Measurements from ENCODE around the gene UPB1.
"Not testable (repeated sequence)": the region's sequence is repeated elsewhere in the genome, so short reads cannot be mapped to it uniquely, and the experiment has no call there.

The UPB1 gene

DNA sequence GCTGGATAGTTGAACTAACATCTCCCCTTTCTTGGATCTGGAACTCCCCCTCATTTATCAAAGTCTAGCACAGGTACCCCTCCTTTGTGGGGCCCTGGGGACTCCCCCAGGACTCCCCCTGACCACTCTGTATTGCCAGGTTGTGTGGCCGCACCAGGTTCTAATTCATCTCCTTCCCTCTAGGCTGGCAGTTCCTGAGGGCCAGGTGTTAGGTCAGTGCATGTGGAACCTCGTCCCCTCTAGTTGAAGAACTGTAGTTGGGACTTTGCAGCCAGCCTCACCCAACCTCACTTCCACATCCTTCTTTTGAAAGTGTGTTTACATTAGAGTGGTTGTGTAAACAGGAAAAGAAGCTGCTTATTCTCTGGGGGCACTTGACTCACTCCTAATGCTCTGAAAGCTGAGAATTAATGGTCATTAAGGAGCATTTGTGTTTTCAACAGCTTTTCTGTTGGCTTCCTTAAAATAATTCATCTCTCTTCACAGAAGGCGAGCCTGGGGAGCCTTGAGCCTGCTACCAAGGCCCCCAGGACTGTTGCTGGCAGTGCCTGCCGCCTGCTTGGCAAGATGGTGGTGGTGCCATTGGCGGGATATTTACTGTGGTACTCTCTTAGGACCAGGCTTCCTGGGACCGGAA, 11.8 kb downstream of the UPB1 start:
- DNase-seq: no peak

DNA sequence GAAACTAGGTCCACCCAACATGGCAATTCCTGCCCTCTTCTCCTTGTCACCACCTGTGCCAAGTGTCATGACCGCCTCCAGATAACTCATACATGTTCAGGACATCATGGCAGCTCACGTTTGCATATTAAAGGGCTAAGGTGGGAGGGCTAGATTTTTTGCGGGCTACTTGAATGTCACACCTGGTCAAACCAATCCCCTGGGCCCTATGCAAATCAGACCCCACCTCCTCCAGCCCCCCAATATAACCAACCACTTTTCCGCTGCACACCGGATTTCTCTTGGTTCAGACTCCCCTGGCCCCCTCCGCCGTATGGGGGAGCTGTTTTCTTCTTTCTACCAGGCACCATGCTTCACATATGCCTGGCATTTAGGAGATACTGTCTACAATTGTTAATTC, 12.6 kb downstream of the UPB1 start:
- DNase-seq: no peak

DNA sequence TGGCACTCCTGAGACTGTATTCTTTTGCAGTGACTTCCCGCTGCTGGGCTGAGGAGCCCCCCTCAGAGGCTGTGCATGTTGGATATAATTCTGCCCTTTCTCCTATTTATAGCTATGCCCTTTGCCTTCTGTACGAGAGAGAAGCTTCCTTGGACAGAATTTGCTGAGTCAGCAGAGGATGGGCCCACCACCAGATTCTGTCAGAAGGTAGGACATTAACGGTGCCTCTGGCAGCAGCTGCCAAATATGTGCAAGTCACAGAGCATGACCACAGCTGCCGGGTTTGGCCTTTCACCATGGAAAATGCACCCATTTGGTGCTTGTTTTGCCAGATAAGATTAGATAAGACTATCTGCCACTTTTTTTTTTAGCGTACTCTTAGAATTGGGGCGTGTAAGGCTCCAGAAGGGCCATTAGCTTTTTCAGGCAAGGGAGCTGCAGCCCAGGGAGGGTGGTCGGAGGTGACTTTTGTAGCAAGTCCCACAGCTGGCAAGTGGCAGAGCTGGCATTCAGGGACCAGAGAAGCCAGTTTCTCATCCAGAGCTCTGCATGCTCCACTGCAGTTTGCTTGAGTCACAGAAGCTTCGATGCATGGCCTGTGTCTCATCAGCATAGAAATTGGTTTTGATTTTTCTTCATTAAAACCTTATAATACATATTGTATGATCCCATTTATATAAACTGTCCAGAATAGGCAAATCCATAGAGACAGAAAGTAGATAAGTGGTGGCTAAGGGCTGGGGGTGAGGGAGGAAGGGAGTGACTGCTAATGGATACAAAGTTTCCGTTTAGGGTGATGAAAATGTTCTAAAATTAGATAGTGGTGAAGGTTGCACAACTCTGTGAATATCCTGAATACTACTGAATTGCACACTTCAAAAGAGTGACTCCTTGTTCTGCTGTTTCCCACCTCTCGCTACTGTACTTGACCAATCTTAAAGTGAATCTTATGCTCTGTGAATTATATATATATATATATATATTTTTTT, 15.8 kb downstream of the UPB1 start:
- DNase-seq: no peak

DNA sequence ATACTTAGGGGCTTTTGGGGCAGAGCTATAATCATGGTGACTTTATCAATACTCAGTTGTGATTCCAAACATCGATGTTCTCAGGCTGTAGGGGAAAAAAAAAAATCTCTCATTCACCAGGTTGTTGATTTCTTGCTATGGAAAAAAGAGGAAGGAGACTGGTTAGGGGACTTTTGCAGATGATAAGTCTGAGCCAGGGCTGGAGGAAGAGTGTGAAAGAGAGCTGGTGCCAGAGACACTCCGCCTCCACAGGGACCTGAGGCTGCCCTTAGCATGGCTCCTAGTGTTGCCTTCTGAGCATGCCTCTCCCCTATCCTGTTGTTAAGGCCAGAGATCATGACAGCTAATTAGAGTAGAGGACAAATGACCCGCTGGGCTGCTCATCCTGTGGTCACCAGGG, 16.9 kb downstream of the UPB1 start:
- DNase-seq: no peak

DNA sequence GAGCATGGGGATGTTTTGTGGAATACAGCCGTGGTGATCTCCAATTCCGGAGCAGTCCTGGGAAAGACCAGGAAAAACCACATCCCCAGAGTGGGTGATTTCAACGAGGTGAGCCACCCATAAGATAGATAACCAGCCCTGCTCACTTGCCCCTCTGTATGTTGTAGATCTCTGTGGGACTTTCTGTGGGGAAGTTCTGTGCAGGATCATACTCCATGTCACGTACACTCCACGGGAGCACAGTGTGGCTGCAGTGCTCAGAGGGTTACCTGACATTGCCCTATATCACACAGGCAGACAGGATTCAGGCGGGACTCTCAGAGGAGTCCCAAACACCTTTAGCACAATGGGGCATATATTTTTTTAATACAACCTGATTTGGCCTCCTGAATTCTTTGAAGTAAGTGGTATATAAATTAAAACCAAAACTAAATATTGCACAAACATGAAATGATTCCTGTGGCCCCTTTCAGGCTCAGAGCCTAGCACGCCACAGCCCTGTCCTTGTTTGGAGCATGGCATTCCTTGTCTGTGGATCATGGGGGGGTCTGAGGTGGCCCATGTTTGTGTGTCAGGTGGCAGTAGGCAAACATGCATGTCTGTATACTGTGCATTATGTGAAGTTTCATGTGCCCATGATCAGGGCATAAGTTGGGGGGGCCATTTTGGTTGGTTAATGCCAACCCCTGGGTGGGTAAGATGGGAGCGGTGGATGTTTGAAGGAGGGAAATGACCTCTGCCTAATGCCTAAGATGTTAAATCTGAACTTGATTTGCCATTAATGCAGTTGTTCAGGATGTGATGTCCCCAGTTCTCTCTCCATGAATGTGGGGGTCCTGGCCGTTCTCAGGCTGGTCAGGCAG, 18.5 kb downstream of the UPB1 start:
- DNase-seq: no peak

DNA sequence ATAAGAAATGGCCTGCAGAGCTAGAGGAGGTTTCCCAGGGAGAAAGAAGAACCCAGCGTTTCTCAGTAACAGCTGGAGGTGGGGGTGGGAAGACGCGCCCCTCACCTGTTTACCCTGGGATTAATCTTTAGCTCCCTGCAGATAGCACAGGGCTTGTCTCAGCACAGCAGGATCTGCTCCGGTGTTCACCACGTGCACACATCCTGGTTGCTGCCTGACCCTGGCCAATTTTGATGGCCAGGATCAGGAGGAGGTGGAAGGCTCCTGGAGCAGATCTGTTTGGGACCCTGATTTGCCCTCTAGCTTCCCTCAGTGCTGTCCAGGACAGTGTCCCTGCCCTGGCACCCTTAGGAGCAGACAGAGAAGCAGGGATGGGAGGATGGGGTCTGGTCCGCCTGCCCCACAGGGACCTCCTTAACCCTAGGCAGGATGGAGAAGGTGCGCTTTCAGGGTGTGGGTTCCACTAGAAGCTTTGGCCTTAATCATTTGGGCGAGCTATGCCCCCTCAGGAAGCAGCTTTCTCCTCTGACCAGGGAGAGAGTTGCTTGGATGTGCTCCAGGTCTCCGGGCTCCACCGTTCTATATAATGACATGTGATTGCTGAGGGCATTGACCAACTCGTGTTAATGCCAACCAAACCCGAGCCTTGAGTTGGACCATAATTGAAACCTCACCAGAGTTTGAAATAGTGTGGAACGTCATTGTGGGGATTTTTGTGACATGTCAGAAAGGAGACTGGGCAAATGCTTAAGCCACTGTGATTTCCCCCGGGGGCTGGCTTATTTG, 19.3 kb downstream of the UPB1 start:
- no peak for DNase-seq

DNA sequence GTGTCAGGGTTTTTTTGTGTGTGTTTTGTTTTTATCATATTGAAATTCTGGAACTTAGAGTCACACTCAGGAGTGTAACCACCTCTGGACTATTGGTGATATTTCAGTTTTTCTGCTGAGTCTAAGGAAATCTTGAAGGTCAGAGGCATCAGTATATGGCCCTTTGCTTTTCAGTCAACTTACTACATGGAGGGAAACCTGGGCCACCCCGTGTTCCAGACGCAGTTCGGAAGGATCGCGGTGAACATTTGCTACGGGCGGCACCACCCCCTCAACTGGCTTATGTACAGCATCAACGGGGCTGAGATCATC, 19.9 kb downstream of the UPB1 start:
- no peak for DNase-seq

DNA sequence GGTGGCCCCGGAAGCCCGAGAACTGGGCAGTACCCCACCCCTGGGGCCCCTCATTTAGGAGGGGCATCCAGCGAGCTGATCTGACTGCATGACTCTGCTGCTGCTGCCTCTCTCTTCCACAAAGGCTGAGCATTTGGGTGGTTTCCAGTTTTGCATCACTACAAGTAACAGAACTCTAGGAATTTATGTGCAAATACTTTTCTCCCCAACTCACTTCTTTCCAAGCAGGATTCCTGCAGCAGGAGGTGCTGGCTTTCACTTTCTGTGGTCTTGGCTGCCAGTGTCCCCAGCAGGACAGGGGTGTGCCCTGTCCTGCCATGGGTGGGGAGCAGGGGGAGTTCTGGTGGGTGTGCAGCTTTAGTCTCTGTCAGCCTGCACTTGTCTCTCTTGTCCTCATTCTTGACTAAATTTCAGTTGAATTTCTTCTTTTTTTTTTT, 21.2 kb downstream of the UPB1 start:
- no peak for DNase-seq

DNA sequence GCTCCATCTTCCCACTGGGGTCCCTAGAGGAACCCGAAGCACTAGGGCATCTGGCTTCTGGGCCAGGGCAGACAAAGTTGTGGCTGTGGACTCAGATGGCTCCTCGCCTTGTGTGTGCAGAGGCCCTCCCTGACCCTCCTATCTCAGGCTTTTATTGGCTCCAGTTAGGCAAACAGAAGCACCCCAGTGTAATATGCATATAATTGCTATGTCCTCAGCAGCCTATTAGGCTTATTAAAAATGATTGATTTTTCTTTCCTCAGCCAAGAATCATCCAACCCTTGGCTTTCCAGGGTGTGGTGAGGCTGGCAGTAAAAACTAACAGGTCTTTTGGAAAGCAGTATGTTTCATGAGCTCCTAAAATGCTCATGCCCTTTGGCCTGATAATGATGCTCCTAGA, 22.3 kb downstream of the UPB1 start:
- no peak for DNase-seq

DNA sequence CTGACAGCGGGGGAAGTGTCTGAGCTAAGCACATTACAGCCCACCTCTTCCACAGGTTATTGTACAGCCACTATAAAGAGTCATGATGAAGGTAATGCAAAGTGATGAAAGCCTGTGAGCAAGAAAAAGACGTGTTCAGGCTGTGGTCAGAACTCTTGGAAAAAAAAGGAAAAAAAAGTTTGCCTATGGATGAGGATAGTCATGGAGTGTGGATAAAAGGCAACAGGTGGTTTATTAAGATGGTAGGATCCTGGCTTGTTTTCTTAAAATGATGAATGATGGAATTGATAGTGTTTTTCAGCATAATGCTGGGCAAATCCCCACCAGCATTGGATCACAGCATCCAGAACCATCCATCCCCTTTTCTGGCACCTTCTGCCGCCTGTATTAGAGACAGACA, 23.1 kb downstream of the UPB1 start:
- DNase-seq: no peak

DNA sequence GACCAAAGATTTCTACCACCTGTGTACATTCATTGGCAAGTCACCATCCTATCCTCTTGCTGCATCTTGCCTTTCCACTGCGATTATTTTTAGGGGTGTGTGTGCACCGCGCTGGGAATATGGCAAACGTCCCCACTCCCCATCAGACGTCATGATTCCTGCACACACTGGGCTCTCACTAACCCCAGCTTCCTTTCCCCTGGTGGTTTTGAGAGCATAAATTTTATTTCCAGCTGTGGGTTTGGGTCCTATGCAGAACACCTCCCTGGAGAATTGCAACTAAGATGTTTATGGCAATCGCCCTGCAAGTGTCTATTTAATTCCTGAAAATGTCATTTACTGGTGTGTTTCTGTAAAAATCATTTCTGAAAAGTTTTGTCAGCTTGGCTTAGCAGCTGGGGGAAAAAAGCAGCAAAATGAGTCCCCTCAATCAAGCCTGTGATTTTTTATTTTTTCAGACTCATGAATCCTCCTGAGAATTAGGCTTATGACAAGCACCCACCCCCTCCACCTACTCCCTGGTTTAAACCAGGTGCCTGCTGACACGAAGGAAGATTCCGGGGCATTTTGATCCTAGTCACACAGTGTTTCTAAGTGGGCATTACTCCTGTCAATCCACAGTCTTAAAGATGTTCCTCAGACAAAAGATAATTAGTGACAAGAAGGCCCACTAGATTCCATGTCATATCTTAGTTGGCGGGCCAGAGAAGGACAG, 23.8 kb downstream of the UPB1 start:
- no peak for DNase-seq

DNA sequence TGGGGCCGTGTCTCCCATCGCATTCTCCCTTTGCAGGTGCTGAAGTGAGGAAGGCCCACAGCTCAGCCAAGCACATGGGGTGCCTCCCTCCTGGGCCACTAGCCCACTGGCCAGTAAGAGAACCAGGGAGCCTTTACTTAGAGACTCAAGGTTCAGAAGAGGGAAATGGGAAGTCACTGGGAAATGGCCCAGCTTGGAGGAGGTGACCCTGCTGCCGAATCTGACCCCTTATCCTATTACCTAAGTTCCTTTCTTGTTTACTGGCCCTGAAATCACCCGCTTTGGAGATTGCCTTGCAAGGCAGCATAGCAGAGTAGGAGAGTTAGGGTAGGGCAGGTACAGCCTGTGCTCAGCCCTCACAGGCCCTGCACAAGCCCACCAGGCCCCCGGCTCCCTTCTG, 24.4 kb downstream of the UPB1 start:
- DNase-seq: no peak

DNA sequence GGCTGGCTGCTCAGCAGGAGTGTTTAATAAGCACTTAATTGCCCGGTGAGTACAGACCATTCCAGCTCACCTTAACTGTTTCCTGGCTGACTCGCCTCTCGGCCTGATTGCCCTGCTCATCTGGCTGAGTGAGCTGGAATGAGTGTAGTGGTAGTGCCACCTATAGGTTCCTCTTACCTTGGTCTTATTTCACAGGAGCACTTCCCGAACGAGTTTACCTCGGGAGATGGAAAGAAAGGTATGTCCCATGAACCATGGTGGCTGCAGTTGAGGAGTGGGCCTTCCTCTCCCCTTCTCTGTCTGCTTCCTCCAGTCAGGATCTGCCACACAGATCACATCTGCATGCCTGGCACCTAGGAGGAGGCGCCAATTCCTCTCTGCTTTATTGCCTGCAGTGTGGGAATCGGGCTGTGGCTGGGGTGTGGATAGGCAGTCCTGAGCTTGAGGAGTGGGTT, 26.7 kb downstream of the UPB1 start:
- DNase-seq: no peak

DNA sequence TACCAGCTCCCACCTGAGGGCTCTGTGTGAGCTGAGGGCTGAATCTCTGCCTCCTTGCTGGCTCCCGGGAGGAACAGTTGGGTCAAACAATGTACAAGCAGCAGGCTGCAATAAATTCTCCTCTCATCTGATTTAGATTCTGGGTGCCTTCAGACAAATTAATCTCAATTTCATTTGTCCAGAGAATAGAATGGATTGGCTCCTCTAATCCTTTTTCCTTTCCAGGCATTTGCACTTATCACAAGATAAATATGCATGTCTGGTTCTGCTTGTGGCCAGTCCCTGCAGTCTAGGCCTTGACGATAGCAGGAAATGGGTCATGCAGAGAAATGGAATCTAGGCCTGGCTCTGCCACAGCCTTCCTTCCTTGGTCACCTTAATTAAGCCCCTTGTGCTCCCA, 28.7 kb downstream of the UPB1 start:
- DNase-seq: no peak

DNA sequence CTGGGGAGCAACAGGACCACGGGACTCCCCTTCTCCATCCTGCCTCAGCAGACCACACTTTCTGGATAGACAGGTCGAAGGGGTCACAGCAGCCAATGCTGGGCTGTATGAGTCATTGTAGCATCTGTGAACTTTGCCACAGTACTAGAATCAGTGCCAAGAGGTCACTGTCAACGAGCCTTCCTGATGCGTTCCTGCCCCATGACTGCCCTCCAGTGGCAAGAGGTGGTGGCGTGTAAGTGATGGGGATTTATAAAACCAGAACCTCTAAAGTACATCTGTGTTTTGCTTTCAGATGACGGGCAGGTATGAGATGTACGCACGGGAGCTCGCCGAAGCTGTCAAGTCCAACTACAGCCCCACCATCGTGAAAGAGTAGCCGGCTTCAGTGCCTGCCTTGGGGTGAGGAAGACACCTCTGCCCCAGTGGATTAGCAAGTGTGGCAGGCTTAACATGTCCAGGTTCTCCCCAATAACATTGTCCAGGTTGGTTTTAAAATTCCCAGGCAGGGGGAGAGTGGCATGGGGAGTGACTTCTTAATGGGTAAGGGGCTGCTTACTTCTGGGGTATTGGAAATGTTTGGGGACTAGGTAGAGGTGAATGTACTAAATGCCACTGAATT, 30.4 kb downstream of the UPB1 start:
- peak; percentile 73 for DNase-seq

DNA sequence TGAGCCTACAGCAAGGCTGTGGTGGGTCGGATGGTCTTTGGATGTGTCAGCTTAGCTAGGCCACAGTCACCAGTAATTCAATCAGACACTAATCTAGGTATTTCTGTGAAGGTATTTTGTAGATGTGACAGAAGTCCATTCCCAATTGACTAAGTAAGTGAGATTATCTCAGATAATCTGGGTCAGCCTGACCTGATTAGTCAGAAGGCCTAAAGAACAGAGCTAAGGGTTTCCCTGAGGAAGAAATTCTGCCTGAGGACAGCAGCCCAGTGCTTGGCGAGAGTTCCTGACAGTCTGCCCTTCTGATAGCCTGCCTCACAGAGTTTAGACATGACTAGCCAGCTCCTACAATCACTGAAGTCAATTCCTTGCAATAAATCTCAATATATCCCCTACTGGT, 31.1 kb downstream of the UPB1 start:
- DNase-seq: no peak

DNA sequence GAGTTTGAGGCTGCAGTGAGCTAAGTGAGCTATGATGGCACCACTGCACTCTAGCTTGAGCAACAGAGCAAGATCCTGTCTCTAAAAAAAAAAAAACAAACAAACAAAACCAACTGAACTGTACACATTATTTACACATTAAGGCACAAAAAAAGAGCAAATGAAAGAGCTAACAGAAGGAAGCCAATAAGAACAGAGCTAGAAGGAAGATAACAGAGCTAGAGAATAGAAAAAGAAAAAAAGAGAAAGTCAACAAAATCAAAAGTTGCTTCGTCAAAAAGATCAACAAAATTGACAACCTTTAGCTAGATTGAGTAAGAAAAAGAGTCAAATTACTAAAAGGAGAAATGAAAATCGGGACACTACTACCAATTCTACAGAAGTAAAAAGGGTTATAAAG, 34.8 kb downstream of the UPB1 start:
- DNase-seq: no peak

DNA sequence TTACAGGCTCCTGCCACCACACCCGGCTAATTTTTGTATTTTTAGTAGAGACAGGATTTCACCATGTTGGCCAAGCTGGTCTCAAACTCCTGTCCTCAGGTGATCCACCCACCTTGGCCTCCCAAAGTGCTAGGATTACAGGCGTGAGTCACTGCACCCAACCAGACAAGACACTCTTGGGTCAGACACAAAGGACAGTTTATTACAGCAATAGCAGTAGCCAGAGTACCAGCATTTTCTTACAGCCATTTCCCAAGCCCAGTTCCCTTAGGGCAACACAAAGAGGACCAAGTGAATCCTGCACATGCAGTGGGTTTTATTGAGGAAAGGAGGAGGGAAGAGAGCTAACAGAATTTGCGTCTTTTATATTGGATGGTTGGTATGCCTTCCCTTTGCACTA, 35.8 kb downstream of the UPB1 start:
- DNase-seq: not testable (repeated sequence)

DNA sequence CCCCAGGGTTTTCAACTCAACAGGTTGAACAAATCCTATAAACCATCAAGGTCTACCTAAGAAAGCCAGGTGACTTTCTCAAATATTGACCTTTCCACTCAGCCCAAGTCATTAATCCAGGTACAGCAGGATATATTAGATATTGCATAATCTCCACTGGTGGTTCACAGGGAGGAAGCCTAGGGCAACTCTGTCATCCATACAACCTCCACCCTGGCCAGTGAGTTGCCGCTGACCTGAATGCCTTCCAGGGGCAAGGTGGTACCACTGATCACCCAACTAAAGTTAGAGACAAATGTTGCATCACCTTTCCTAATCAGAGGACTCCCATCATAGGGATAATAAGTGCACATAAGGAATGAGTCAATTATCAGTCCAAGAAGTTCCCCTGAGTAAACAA, 36.9 kb downstream of the UPB1 start:
- DNase-seq: no peak

DNA sequence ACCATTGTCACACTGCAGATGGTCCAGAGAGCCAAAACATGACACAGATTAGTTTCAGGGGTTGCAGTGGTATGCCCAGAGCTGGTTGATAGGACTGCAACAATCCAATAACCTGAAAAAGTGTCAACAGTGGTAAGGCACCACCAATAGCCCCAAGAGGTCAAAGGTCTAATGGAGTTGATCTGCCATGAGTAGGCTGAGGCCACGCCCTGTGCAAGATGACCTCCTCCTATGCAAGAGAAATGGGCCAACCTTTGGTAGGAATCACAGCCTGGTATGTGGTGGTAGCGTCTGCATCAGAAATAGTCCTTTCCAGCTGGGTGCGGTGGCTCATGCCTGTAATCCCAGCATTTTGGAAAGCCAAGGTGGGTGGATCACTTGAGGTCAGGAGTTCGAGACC, 40.2 kb downstream of the UPB1 start:
- DNase-seq: no peak

DNA sequence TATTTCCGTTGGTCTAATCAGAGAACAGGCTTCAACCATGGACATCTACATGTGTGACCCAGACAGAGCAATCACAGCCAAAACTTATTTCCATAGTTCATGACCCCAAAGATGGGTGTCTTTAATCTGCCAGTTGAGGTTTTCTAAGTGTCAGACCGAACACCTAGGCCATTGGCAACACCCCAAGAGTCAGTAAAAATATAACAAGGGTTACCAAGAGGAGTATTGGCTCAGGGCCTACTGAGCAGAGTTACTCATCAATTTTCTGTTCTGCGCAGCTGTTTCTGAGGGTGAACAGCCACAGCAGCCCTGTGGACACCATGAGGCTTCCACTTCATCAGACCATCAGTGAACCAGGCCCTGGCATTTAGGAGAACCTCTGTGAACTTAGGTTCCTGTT, 41.0 kb downstream of the UPB1 start:
- no peak for DNase-seq

DNA sequence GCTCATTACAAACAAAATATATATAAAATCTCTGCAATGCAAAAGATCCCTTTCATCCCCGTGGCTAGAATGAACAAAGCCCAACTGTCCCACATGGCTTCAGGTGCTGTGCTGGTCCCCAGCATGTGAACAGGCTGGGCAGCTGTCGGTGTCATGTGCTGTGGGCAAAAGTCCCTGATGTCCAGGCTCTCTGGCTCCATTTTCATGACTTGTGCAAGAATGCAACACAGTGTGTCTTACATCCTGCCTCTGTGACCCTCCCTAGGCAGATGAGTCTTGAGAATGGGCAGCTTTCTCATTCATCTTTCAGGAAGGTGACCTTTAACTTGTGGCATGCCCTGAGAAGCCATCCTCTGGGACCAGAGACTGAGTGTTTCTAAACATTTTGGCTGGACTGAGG, 45.3 kb downstream of the UPB1 start:
- no peak for DNase-seq

Data from activated gamma-delta T cell treated with Interleukin-2 at 50 U/mL for 16 hours (primary cell).